GM23338 (cell line): Measurements from ENCODE around the gene FYN. TPM values are rescaled to one million over a fixed set of nuclear protein-coding genes. Genes with fewer than 3 reads are reported as not detected.

Source experiments
- ATAC-seq: fragments of 200-7000 bp; cut with Tn5 transposase; 3 replicates; pipeline ENCODE4 v1.9.1; 2020
- DNase-seq: peaks from one replicate; pipeline ENCODE4 v3.0.0-alpha.2; 2015; ENCODE audit warnings: low spot score
- H2AFZ ChIP-seq: fragments of 200-600 bp; sonication (generic); 2 replicates; pipeline ENCODE4 v1.8.0; 2016; ENCODE audit warnings: antibody characterized with exemption, mild to moderate bottlenecking, moderate library complexity
- H3F3A ChIP-seq: fragments of 200-600 bp; sonication (generic); replicated peaks from 2 replicates; pipeline ENCODE4 v1.8.0; 2017; ENCODE audit warnings: antibody characterized with exemption, mixed run types, low read depth
- H3K27ac ChIP-seq: fragments of 200-600 bp; sonication (generic); 2 replicates; pipeline ENCODE4 v1.6.1; 2016; ENCODE audit warnings: low read depth
- H3K27me3 ChIP-seq: fragments of 200-600 bp; sonication (generic); 2 replicates; pipeline ENCODE4 v1.8.0; 2016; ENCODE audit warnings: mild to moderate bottlenecking, mixed run types, moderate library complexity; ENCODE audit not compliant: insufficient read depth
- H3K36me3 ChIP-seq: fragments of 200-600 bp; sonication (generic); 2 replicates; pipeline ENCODE4 v1.8.0; 2016; ENCODE audit warnings: mild to moderate bottlenecking; ENCODE audit not compliant: insufficient read depth
- H3K4me1 ChIP-seq: fragments of 200-600 bp; sonication (generic); 2 replicates; pipeline ENCODE4 v1.8.0; 2016; ENCODE audit warnings: mild to moderate bottlenecking, moderate library complexity; ENCODE audit not compliant: insufficient read depth
- H3K4me2 ChIP-seq: fragments of 200-600 bp; sonication (generic); 2 replicates; pipeline ENCODE4 v1.7.1; 2017; ENCODE audit warnings: mixed run types
- H3K4me3 ChIP-seq: fragments of 200-600 bp; sonication (generic); 2 replicates; pipeline ENCODE4 v1.6.1; 2016; ENCODE audit warnings: mixed run types
- H3K79me2 ChIP-seq: fragments of 200-600 bp; sonication (generic); replicated peaks from 2 replicates; pipeline ENCODE4 v1.8.0; 2017; ENCODE audit warnings: mild to moderate bottlenecking; ENCODE audit not compliant: insufficient read depth
- H3K9me2 ChIP-seq: fragments of 200-600 bp; sonication (generic); 2 replicates; pipeline ENCODE4 v1.8.0; 2017; ENCODE audit not compliant: insufficient read depth
- H4K20me1 ChIP-seq: fragments of 200-600 bp; sonication (generic); replicated peaks from 2 replicates; pipeline ENCODE4 v1.8.0; 2017; ENCODE audit warnings: mild to moderate bottlenecking; ENCODE audit not compliant: insufficient read depth
- H3K27ac Mint-ChIP-seq: 2 replicates; pipeline ENCODE4 v1.8.0; 2020; ENCODE audit warnings: inconsistent platforms, mild to moderate bottlenecking, moderate library complexity, mixed read lengths
- H3K27me3 Mint-ChIP-seq: 3 replicates; pipeline ENCODE4 v1.8.0; 2022; ENCODE audit warnings: low read depth, mild to moderate bottlenecking, moderate library complexity, mixed read lengths, inconsistent platforms; ENCODE audit not compliant: insufficient read depth, poor library complexity
- H3K36me3 Mint-ChIP-seq: 3 replicates; pipeline ENCODE4 v1.8.0; 2021; ENCODE audit warnings: low read depth, mild to moderate bottlenecking, inconsistent platforms, moderate library complexity, mixed read lengths
- H3K4me1 Mint-ChIP-seq: 3 replicates; pipeline ENCODE4 v1.8.0; 2020; ENCODE audit warnings: mild to moderate bottlenecking, inconsistent platforms, mixed read lengths
- H3K4me3 Mint-ChIP-seq: 3 replicates; pipeline ENCODE4 v1.8.0; 2021; ENCODE audit warnings: moderate library complexity, mild to moderate bottlenecking, inconsistent platforms, mixed read lengths
- H3K9me3 Mint-ChIP-seq: 3 replicates; pipeline ENCODE4 v1.8.0; 2020; ENCODE audit warnings: moderate library complexity, mild to moderate bottlenecking, inconsistent platforms, mixed read lengths
- CREB1 ChIP-seq: fragments of 250-450 bp; sonication (Bioruptor Pico); IDR thresholded peaks from 2 replicates; pipeline ENCODE4 v1.5.0; 2020; ENCODE audit warnings: low read depth, mild to moderate bottlenecking, moderate library complexity
- EZH2 ChIP-seq: fragments of 200-600 bp; sonication (generic); IDR thresholded peaks from one replicate; pipeline ENCODE4 v1.8.0; 2017; ENCODE audit warnings: antibody characterized with exemption, mild to moderate bottlenecking, low read depth; ENCODE audit not compliant: unreplicated experiment
- NANOG ChIP-seq: IDR thresholded peaks from 2 replicates; pipeline ENCODE4 v1.6.1; 2016; ENCODE audit warnings: antibody characterized with exemption, borderline replicate concordance
- ZNF114 ChIP-seq: fragments of 250-450 bp; sonication (Bioruptor Pico); IDR thresholded peaks from 2 replicates; pipeline ENCODE4 v1.5.0; 2020; ENCODE audit warnings: mild to moderate bottlenecking, moderate library complexity
- ZNF331 ChIP-seq: fragments of 250-450 bp; sonication (Bioruptor Pico); IDR thresholded peaks from 2 replicates; pipeline ENCODE4 v1.5.0; 2020; ENCODE audit warnings: low read depth, mild to moderate bottlenecking, moderate library complexity
- ZNF462 ChIP-seq: fragments of 250-450 bp; sonication (Bioruptor Pico); IDR thresholded peaks from 2 replicates; pipeline ENCODE4 v1.5.0; 2020; ENCODE audit warnings: mild to moderate bottlenecking, moderate library complexity
- polyA plus RNA-seq: library from polyadenylated mRNA; unstranded; fragments of >200 nt; fragmentation: Nextera tagmentation; extraction: Ambion mirVana; gene quantifications from 2 replicates; pipeline ENCODE4 v1.2.1, GENCODE V29; 2016
- total RNA-seq: library from RNA; depleted of rRNA; stranded (reverse); fragments of >200 nt; shearing (Covaris generic); gene quantifications from 2 replicates; pipeline ENCODE4 v1.2.3, GENCODE V29; 2014

The FYN gene
- total and polyA plus RNA-seq, 2 experiments from 2014 or later = 46.8 to 143 TPM

GRCh38 chr6:111890988-111891387 is 17.7 kb upstream of the FYN start (continued):
- TF ChIP-seq ZNF462 (CRISPR knock-in tag) = no peak

GRCh38 chr6:111888928-111889695 is 15.9 kb upstream of the FYN start:
- peak overlapping the region; percentile 35 for H3K4me3 ChIP-seq
- peak overlapping the region; percentile 30 for H3K4me2 ChIP-seq
- no peaks in the 10 kb centered on the region for H3K36me3 ChIP-seq
- no peaks in the 10 kb centered on the region for H3F3A ChIP-seq
- peak overlapping the region; percentile 63 for H3K4me3 Mint-ChIP-seq
- no peaks in the 10 kb centered on the region for H3K79me2 ChIP-seq
- H4K20me1 ChIP-seq = no peaks in the 10 kb centered on the region
- H3K27me3 Mint-ChIP-seq = peaks cover 8% of the 10 kb centered on the region
- ATAC-seq = peak; percentile 99
- peaks cover 40% of the 10 kb centered on the region for H3K4me1 ChIP-seq
- TF ChIP-seq CREB1 (CRISPR knock-in tag) = no peak
- TF ChIP-seq ZNF462 (CRISPR knock-in tag) = peak; percentile 95
- no peak for TF ChIP-seq ZNF331
- TF ChIP-seq NANOG = 0 out of 2 replicates have a peak, but pooled peaks have one; percentile 2
- no peak for TF ChIP-seq EZH2
- TF ChIP-seq ZNF114 (CRISPR knock-in tag) = no peak
- H3K36me3 Mint-ChIP-seq = no peaks in the 10 kb centered on the region
- no peaks in the 10 kb centered on the region for H3K9me2 ChIP-seq
- peak overlapping the region; percentile 34 for H3K27ac ChIP-seq
- peaks cover 36% of the 10 kb centered on the region for H3K4me1 Mint-ChIP-seq
- H3K9me3 Mint-ChIP-seq = peaks cover 3% of the 10 kb centered on the region; the same call in 1 of the 3 replicates
- peak; percentile 92 for DNase-seq
- H2AFZ ChIP-seq = peak overlapping the region; percentile 0; the same call in 1 of the 2 replicates
- peak overlapping the region; percentile 67 for H3K27ac Mint-ChIP-seq
- no peaks in the 10 kb centered on the region for H3K27me3 ChIP-seq
